OCI-M2 (cell line): ENCODE results near the gene PILRA.
A peak's percentile ranks its signal among the peaks of the same experiment; 100 is the strongest.

Experiments
- DNase-seq: peaks from one replicate; lab custom pipeline; 2025; ENCODE audit not compliant: unreplicated experiment; lab: John Stamatoyannopoulos, UW

PILRA gene

DNA sequence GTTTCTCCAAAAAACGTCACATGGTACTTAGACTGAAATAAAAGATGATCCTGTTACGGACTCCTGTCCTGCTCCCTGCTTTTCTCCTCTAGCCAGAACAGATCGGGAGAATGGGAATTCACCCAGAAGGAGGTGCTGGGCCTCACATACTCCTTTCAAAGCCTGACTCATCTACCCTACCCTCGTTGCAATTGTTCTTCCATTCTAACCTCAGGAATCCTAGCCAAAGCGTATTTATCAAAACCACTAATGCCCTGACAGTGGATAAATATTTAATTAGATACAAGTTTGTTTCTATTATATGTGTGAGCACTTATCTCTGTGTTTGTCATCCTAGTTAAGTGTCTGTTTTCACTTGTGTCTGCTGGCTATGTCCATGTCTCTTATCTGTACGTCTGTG, 33.5 kb downstream of the PILRA start:
- DNase-seq = no peak

DNA sequence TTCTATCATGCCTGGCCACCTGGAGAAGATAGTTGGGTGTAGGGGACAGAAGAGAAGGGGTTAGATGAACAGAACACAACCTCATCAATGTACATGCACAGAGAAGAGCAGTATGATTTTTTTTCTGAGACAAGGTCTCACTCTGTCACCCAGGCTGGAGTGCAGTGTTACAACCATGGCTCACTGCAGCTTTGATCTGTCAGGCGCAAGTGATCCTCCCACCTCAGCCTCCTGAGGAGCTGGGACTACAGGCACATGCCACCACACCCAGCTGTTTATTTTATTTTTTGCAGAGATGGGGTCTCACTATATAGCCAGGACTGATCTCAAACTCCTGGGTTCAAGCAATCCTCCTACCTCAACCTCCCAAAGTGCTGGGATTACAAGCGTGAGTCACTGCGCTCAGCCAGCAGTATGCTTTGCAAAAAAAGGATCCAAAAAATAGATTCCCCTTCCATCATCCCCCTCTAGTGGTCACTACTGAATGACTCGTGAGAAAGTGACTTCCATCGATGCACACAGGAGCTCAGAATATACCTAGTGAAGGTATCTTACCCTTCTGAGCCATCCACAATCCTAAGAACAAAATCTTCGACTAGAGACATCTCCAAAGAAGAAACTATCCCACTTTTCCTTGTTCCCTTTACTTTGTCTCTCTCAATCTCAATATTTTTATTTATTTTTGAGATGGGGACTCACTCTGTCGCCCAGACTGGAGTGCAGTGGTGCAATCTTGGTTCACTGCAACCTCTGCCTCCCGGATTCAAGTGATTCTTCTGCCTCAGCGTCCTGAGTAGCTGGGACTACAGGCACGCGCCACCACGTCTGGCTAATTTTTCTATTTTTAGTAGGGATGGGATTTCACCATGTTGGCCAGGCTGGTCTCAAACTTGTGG, 34.2 kb downstream of the PILRA start:
- DNase-seq = peak; percentile 23

DNA sequence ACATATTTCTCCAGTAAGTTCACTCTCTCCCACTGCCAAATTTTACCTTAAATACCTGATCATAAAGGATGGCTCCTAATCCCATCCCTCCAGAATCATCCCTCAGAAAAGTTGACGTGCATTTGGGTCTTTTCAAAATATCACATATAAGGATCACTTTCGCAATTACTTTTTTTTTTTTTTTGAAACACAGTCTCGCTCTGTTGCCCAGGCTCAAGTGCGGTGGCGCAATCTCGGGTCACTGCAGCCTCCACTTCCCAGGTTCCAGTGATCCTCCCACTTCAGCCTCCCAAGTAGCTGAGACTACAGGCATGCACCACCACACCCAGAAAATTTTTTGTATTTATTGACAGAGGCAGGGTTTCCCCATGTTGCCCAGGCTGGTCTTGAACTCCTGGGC, 37.8 kb downstream of the PILRA start:
- DNase-seq = no peak

DNA sequence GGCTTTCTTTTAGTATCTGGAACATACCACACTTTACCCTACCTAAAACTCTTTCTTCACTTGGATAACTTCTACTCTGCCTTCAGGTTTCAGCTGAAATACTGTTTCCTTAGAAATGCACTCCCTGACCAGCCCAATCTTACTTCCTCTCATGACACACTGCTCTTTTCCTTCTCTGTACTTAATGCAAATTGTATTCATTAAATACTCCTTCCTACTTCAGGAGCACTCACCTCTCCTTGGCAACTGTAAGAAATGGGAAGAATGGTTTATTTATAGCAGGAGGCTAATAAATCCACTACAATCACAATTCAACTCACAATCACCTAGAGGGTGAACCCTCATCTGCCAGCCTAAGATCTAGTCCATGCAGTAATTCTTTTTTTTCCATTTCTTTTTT, 40.1 kb downstream of the PILRA start:
- DNase-seq = no peak

DNA sequence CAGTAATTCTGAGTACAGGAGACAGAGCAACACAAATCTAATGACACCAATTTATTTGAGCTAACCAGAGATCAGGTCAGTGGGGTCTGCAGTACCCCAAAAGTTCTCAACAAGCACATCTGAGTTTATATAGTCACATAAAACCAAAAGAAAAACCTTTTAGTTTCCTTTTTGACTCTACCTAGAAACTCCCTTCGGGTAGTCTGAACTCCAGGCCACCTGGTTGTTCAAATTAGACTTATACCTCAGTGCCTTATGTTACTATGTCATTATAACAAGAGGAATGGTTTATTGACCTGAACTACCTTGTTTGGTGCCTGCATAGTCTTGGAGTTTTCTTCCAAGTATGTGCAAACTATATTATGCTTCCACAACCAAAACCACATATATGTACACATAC, 40.6 kb downstream of the PILRA start:
- DNase-seq = no peak

DNA sequence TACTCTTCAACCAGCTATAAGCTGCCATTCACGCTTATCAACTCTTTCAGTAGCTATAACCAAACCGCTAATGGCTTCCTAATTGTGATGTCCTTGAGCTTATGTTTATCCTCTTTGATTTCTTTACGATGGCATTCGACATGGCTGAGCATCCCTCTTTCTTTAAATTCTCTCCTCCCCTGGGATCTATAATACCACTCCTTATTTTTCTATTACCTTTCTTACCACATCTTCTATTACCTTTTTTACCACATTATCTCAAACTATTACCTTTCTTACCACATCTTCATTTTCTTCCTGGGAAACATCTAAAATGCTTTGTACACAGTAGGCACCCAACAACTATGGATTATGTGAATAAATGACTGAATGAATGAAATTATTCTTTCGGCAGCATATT, 42.2 kb downstream of the PILRA start:
- no peak for DNase-seq

DNA sequence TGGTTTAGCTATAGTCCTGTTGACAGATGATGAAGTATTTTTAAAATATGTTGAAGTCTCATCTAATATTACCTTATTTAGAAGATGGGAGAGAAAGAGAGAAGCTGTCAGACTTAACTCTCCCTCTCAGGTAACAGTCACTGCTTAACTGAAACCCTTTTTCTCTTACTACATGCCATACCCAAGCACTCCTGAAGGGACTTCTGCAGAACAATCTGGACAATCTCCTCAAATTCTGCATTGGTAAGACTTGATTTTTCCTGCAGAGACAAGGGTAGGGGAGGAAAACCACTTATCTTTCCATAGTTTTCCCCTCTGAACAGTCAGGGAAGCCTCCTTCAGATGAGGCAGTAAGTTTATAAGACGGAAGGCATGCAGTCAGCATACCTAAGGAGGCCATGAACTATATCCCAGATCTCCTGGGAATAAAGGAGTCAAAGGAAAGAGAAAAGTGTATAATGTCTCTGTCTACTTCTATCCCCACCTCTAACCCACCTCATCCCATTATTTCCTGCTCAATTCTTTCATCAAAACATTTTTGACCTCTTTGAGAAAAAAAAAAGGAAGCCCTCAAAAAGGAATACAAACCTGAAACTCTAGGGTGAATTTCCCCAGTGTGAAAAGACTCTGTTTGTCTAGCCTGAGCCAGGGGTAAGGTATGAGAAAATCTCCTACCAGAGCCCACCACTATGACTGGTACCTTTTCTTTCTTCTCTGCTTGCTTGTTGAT, 45.8 kb downstream of the PILRA start:
- DNase-seq = no peak

DNA sequence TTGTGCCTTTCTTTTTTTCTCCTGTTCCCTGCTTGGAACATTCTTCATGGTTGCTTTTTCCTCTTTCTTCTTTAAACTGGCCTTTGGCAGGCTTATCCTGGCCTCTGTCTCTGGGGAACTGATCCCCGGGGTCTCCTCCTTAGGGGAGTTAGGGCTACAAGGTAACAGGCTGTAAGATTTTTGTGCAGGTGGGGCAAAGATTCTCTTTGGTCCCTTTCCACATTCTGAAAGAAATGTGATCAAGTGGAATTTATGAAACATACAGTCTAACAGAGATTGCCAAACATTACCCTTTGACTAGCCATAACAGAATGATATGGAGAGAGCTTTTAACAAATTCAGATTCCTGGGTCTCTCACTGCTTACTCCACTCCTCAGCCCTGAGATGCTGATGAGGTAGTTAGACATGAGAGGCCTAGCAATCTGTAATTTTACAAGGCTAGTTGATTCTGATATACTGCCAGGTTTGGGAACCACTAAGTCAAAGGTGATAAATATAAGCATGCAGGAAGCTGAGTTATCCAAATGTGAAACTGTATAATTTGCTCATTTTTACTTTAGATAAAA, 46.5 kb downstream of the PILRA start:
- DNase-seq = no peak

DNA sequence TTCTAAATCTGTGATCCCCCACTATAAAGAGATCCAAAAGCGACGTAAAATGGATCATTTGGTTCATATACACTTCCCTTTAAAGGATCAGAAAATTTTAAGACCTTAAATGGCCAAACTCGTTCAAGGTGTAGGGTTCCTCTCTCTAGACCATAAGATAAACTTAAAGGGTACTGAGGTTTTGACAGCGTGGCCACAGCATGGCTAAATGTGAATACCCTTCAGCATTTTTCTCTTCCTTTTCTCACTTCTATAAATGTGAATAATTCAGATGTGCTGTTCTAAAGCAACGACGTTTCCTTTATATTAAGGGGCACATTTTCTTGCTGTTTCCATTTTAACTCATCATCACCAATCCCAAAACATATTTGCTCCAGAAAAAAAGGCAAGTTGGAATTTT, 50.0 kb downstream of the PILRA start:
- no peak for DNase-seq

DNA sequence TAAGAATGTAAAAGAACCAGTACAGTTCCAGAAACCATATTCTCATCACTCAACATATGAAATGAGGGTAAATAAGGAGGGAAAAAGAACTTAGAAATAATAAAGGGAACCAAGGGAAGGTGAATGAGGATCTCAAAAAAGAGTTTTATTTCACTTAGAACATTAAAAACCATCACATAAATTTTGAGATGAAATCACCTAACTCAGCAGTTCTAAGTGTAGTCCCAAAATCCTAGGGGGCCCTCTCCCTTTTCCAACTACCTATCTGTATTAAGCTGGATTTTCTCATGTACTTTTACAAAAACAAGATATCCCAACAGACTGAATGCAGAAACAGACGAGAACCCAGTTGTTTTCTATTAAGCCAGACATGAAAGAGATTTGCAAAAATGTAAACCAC, 52.1 kb downstream of the PILRA start:
- no peak for DNase-seq

DNA sequence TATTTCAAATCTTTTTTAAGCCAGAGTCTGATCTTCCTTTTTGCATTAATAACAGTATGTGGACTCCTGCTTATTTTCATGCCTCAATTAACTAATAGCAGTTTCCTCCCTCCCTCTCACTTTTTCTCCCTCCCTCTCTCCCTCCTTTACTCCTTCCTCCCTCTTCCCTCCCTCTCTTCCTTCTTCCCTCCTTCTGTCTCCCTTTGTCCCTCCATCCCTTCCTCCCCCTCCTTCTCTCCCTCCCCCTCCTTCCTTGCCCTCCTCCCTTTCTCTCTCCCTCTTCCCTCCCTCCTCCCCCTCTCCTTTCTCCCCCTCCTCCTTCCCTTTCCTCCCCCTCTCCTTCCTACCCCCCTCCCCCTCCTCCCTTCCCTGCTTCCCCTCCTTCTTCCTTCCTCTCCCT, 53.2 kb downstream of the PILRA start:
- no peak for DNase-seq

DNA sequence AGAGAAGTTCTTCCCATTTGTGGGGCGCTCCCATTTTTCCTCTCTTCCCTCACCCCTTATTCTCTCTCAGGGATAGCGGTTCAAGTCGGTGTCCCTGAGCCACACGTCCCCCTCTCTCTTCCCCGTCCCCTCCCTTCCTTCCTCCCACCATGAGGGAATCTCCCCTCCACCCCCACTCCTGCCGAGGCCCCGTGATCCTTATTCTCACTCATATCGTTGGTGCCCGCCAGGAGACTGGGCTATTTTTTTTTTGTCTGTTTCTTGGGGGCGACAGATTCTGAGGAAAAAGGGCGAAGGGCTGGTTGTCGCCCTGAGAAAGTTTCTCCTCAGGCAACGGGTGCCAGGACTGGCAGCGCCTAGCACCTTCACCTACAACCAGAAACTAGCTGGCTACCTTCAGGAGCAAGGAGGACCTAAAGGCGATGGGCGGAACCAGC, 54.5 kb downstream of the PILRA start:
- DNase-seq = no peak

DNA sequence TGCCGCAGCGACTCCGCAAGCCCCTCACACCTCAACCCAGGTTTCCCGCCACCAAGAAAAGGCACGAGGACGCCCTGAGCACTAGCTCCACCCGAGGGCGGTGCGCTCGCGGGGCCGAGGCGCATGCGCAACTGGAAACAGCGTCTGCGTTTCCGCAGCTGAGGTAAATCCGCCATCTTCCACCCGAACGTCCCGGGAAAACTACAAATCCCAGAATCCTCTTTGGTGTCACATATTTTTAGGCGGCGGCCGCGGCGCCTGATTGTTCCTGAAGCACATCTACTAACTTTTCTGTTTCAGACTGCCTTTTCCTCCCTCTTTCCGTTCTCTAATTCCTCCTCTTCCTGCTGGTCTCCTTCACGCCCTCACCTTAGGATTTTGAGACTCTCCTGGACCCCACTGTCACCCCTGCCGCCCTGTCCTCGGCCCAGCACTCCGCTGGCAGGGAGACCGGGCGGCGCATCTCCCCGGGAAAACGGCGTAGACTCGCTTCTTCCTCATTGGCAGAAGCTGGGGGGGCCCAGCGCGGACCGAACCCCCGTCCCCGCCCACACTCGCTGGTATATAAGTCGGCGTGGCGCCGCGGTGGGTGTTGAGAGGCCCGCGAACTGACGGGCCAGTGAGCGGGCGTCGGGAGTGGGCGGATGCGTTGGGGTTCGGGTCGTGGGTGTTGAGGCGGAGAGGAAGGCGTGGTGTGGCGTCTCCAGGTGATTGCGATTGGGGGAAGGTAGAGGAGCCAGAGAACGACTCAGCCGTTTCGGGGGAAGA, 55.1 kb downstream of the PILRA start, which contains the start of gene ZCWPW1:
ZCWPW1 (minus strand) TSS at position 505 of the 768 bp plus-strand sequence. CDS start 8,054 bp downstream, outside the sequence.
- no peak for DNase-seq

DNA sequence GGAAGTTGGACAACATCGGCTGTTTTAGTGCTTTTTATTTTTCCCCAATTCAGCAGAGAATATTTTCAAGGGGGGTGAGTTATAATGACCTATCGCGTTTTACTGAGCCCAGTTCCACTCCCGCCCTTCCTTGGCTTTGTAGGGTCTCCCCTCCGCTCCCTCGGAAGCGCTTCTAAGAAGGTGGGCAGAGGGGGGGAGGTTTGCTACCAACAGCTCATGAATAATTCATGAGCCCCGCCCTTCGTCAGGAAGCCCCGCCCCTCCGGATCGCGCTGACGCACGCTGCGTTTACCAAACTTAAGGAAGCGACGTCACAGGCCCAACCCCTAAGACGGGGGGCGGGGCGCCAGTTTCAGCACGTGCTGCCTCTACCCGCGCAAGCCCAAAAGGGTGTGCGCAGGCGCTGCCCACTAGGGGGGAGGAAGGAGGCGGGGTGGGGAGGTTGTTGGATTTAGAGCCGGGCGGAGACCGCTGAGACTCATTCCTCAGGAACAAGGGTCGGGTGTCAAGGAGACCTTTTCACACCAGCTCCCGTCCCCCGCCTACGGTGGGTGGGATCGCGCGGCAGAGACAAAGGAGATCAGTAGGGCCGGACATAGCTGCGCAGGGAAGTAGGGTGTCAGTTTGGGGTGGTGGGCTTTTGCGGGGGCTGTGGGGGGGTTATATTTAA, 55.8 kb downstream of the PILRA start:
- peak; percentile 90 for DNase-seq

DNA sequence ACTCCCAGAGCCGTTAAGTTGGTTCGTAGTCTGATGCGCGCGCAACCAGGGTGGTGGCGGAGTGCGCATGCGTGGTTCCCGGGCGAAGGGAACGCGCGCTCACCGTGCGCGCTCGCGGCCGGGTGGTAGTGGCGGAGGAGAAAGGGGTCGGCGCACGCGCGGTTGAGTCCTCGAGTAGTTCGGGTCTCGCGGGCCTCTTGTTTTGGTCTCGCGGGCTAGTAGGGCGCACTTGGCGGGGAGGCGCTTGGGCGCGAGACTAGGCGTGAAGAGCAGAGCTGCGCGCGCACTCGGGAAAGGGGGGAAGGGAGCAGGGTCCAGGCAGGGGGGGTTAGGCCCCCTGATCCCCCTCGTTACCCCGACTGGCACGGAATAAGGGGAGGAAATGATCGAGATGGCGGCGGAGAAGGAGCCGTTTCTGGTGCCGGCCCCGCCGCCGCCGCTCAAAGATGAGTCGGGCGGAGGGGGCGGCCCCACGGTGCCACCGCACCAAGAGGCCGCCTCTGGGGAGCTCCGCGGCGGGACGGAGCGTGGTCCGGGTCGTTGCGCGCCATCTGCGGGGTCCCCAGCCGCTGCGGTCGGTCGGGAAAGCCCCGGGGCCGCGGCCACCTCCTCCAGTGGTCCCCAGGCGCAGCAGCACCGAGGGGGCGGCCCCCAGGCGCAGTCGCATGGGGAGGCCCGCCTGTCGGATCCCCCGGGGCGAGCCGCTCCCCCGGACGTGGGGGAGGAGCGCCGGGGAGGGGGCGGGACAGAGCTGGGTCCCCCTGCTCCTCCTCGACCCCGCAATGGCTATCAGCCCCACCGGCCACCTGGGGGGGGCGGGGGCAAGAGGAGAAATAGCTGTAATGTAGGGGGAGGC, 56.6 kb downstream of the PILRA start, which contains the start of gene MEPCE:
MEPCE (plus strand) TSS at position 195 of the 856 bp plus-strand sequence; CDS start at position 383, 188 bp downstream.
- no peak for DNase-seq

DNA sequence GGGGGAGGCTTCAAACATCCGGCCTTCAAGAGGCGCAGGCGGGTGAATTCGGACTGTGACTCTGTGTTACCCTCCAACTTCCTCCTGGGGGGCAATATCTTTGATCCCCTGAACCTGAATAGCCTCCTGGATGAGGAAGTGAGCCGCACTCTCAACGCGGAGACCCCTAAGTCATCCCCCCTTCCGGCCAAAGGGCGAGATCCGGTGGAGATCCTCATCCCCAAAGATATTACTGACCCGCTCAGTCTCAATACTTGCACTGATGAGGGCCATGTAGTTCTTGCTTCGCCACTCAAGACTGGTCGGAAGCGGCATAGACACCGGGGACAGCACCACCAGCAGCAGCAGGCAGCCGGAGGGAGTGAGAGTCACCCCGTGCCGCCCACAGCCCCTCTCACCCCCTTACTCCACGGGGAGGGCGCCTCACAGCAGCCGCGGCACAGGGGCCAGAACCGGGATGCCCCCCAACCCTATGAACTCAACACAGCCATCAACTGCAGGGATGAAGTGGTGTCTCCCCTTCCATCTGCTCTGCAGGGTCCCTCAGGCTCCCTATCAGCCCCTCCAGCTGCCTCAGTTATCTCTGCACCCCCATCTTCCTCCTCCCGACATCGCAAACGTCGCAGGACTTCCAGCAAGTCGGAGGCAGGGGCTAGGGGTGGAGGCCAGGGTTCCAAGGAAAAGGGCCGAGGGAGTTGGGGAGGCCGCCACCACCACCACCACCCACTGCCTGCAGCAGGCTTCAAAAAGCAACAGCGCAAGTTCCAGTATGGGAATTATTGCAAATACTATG, 57.4 kb downstream of the PILRA start:
- no peak for DNase-seq

DNA sequence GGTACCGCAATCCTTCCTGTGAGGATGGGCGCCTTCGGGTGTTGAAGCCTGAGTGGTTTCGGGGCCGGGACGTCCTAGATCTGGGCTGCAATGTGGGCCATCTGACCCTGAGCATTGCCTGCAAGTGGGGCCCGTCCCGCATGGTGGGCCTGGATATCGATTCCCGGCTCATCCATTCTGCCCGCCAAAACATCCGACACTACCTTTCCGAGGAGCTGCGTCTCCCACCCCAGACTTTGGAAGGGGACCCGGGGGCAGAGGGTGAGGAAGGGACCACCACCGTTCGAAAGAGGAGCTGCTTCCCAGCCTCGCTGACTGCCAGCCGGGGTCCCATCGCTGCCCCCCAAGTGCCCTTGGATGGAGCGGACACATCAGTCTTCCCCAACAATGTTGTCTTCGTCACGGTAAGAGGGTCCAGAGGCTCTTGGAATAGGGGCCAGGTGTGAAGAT, 58.0 kb downstream of the PILRA start:
- no peak for DNase-seq

DNA sequence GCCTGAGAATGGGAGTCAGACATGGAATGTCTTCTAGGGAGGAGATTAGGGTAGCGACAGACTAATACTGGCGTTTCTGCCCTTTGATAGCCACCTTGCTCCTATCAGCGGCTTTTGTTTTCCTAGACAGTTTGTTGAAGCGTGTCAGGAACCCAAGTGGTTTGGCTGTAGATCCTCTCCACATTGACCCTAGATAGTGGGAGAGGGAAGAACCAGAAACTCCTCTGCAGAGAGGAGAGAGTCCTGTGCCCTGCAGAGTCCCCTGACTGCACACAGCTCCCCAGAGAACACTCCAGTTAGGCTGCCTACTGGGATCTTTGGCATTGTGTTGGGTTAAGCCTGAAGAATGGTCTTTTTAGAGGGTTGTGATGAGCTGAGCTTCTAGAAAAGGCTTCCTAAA, 58.8 kb downstream of the PILRA start:
- no peak for DNase-seq
